OCI-LY1 (cell line): ENCODE data around the gene KRTAP1-5.

ENCODE experiments used
- CTCF ChIP-seq: fragments of 200-600 bp; sonication (generic), shearing (Covaris generic); IDR thresholded peaks from 2 replicates; pipeline ENCODE4 v1.5.1; 2017; ENCODE audit warnings: mild to moderate bottlenecking, antibody characterized with exemption, low read length, moderate library complexity, mixed read lengths
- EZH2 ChIP-seq: fragments of 200-600 bp; sonication (generic), shearing (Covaris generic); IDR thresholded peaks from 2 replicates; pipeline ENCODE4 v1.8.0; 2017; ENCODE audit warnings: borderline replicate concordance, mixed run types, mild to moderate bottlenecking, antibody characterized with exemption, low read length, moderate library complexity, mixed read lengths

GRCh38 chr17:41001795-41002194 lies 25.2 kb downstream of the KRTAP1-5 start:
- TF ChIP-seq CTCF (no peak), EZH2 (no peak)
